Measurements from ENCODE around the gene EPRS1. TPM values are rescaled to one million over a fixed set of nuclear protein-coding genes. Genes with fewer than 3 reads are reported as not detected.

EPRS1 gene
- total and polyA plus RNA-seq, 2 of the 13 experiments (the other 11 are each of a cell fraction or from before 2014, with no cell fraction given) = 86.1 to 124 TPM

DNA sequence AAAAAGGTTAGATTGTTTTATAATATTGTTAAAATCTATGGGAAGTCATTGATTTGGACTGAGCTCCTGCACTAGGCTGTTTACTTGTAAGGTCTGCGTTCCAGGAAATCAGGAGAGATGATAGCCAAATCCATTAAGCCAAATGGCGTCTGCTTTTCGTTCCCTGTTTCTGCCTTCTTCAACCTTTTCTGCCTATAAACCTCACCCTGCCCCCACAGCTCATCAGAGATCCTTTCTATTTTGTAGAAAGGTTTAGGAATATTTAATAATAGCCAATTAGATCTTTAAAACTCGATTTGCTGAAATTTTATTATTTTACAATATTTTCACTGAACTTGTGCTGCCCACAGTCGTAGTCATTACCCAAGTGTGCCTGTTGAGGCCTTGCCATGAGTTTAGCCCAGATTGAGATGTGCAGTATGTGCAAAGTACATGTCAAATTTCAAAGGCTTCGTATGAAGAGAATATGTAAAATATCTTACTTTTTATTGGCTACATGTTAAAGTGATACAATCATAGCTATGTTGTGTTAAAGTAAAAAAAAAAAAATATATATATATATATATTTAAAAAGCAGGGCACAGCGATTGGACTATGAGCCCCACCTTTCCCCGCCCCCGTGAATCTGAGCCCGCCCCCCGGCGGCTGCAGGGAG lies 47.2 kb upstream of the EPRS1 start:
- H3K4me1 ChIP-seq (ENCODE audit: insufficient read depth, low read length) = peaks cover 31% of the 10 kb centered on the region
- H3K79me2 ChIP-seq (ENCODE audit: insufficient read depth, low read length) = peaks cover 23% of the 10 kb centered on the region
- intact Hi-C loops (cut with micrococcal nuclease; ENCODE audit: unreplicated experiment) = loop anchor here (1.0 to 2.0 kb wide), 2 partner anchors 47 to 209 kb away; partner anchors contain the start of gene EPRS1
- CTCF ChIA-PET (ENCODE audit: low intra/inter-chr PET ratio, low total read pairs) = no interaction called here
- H3K9ac ChIP-seq (ENCODE audit: insufficient read depth, low read depth, low read length) = peak overlapping the region; percentile 68
- no peaks in the 10 kb centered on the region for H3K9me3 ChIP-seq (ENCODE audit: low read length)
- H3K4me3 ChIP-seq (replicated peaks in 1 of 3; ENCODE audit: insufficient read depth in 1 of 3, low read depth in 2 of 3, low read length in 3 of 3) = peak overlapping the region; percentile 18 to 64 (median 61)
- peak; percentile 5; the same call in 2 of the 3 replicates for ATAC-seq
- H2AFZ ChIP-seq (ENCODE audit: low read length) = peak overlapping the region; percentile 98
- no peaks in the 10 kb centered on the region; a peak in 1 of 5 replicates for H3K27me3 ChIP-seq (ENCODE audit: control insufficient read depth in 1 of 2, insufficient read depth in 2 of 2, low read length in 2 of 2)
- peak overlapping the region; percentile 78 for H3K4me2 ChIP-seq (ENCODE audit: low read depth, low read length)
- BruUV-seq (replicated peaks) = no TSS peak
- DNase-seq (ENCODE audit: low spot score) = no peak
- POLR2A ChIA-PET = interaction anchor here (0.7 to 2.5 kb wide), 3 partner anchors 47 to 100 kb away, joined by 3 to 9 read pairs (median 3); partner anchors contain the start of gene EPRS1
- H3K36me3 ChIP-seq (replicated peaks in 1 of 2; ENCODE audit: control insufficient read depth in 1 of 2, insufficient read depth in 2 of 2, low read length in 2 of 2) = peaks cover 1 to 5% of the 10 kb centered on the region in 2 experiments; a peak in 1 of 5 replicates
- H4K20me1 ChIP-seq (ENCODE audit: insufficient read depth, low read length) = no peaks in the 10 kb centered on the region
- 2% methylated on average over 12 of the region's 12 CpGs for WGBS (ENCODE audit: low lambda C conversion rate)
- peak overlapping the region; percentile 88 for H3K27ac ChIP-seq (ENCODE audit: extremely low read length, insufficient read depth, low read length)
- in situ Hi-C loops (cut with HindIII; ENCODE audit: extremely low pct_ligation_motif_present, low pct_unique_long_range_greater_than_20kb) = no loop called here
- FAIRE-seq = no peak
- TF ChIP-seq NCOR1 (IDR thresholded peaks at IDR 0.05; ENCODE audit: borderline replicate concordance, low read length) (0 out of 2 replicates have a peak, but pooled peaks have one; percentile 28), ZNF713 (CRISPR knock-in tag; IDR thresholded peaks at IDR 0.05) (no peak), NFIC (IDR thresholded peaks at IDR 0.05; ENCODE audit: low read length) (0 out of 2 replicates have a peak, but pooled peaks have one; percentile 42), SIX4 (CRISPR knock-in tag; IDR thresholded peaks at IDR 0.05) (no peak), NFE2L1 (CRISPR knock-in tag; IDR thresholded peaks at IDR 0.05; ENCODE audit: borderline replicate concordance) (no peak), MAF1 (CRISPR knock-in tag; IDR thresholded peaks at IDR 0.05; ENCODE audit: borderline replicate concordance) (no peak), POLR2A (IDR thresholded peaks at IDR 0.05; ENCODE audit: insufficient read depth in 1 of 2, low read depth in 2 of 2, low read length in 2 of 2) (peak in 1 of 2 experiments; percentile 36; a peak in 1 of 4 replicates), POLR2AphosphoS5 (IDR thresholded peaks at IDR 0.05; ENCODE audit: low read depth, low read length) (0 out of 2 replicates have a peak, but pooled peaks have one; percentile 22), ARID2 (CRISPR knock-in tag; IDR thresholded peaks at IDR 0.05; ENCODE audit: borderline replicate concordance) (no peak), BCL6 (CRISPR knock-in tag; IDR thresholded peaks at IDR 0.05) (0 out of 2 replicates have a peak, but pooled peaks have one; percentile 34), SP5 (CRISPR knock-in tag; IDR thresholded peaks at IDR 0.05; ENCODE audit: borderline replicate concordance, low read depth) (peak; percentile 49; the same call in 1 of the 2 replicates), ZNF747 (CRISPR knock-in tag; IDR thresholded peaks at IDR 0.05; ENCODE audit: borderline replicate concordance) (0 out of 2 replicates have a peak, but pooled peaks have one; percentile 33)
- TF ChIP-seq, protein P1, sequence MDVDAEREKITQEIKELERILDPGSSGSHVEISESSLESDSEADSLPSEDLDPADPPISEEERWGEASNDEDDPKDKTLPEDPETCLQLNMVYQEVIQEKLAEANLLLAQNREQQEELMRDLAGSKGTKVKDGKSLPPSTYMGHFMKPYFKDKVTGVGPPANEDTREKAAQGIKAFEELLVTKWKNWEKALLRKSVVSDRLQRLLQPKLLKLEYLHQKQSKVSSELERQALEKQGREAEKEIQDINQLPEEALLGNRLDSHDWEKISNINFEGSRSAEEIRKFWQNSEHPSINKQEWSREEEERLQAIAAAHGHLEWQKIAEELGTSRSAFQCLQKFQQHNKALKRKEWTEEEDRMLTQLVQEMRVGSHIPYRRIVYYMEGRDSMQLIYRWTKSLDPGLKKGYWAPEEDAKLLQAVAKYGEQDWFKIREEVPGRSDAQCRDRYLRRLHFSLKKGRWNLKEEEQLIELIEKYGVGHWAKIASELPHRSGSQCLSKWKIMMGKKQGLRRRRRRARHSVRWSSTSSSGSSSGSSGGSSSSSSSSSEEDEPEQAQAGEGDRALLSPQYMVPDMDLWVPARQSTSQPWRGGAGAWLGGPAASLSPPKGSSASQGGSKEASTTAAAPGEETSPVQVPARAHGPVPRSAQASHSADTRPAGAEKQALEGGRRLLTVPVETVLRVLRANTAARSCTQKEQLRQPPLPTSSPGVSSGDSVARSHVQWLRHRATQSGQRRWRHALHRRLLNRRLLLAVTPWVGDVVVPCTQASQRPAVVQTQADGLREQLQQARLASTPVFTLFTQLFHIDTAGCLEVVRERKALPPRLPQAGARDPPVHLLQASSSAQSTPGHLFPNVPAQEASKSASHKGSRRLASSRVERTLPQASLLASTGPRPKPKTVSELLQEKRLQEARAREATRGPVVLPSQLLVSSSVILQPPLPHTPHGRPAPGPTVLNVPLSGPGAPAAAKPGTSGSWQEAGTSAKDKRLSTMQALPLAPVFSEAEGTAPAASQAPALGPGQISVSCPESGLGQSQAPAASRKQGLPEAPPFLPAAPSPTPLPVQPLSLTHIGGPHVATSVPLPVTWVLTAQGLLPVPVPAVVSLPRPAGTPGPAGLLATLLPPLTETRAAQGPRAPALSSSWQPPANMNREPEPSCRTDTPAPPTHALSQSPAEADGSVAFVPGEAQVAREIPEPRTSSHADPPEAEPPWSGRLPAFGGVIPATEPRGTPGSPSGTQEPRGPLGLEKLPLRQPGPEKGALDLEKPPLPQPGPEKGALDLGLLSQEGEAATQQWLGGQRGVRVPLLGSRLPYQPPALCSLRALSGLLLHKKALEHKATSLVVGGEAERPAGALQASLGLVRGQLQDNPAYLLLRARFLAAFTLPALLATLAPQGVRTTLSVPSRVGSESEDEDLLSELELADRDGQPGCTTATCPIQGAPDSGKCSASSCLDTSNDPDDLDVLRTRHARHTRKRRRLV (CRISPR knock-in tag; IDR thresholded peaks at IDR 0.05) = 0 out of 2 replicates have a peak, but pooled peaks have one; percentile 7
- TF ChIP-seq, protein P2, sequence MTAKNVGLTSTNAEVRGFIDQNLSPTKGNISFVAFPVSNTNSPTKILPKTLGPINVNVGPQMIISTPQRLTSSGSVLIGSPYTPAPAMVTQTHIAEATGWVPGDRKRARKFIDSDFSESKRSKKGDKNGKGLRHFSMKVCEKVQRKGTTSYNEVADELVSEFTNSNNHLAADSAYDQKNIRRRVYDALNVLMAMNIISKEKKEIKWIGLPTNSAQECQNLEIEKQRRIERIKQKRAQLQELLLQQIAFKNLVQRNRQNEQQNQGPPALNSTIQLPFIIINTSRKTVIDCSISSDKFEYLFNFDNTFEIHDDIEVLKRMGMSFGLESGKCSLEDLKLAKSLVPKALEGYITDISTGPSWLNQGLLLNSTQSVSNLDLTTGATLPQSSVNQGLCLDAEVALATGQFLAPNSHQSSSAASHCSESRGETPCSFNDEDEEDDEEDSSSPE (CRISPR knock-in tag; IDR thresholded peaks at IDR 0.05) = 0 out of 2 replicates have a peak, but pooled peaks have one; percentile 2
- TF ChIP-seq, protein P3, sequence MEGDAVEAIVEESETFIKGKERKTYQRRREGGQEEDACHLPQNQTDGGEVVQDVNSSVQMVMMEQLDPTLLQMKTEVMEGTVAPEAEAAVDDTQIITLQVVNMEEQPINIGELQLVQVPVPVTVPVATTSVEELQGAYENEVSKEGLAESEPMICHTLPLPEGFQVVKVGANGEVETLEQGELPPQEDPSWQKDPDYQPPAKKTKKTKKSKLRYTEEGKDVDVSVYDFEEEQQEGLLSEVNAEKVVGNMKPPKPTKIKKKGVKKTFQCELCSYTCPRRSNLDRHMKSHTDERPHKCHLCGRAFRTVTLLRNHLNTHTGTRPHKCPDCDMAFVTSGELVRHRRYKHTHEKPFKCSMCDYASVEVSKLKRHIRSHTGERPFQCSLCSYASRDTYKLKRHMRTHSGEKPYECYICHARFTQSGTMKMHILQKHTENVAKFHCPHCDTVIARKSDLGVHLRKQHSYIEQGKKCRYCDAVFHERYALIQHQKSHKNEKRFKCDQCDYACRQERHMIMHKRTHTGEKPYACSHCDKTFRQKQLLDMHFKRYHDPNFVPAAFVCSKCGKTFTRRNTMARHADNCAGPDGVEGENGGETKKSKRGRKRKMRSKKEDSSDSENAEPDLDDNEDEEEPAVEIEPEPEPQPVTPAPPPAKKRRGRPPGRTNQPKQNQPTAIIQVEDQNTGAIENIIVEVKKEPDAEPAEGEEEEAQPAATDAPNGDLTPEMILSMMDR (CRISPR knock-in tag; IDR thresholded peaks at IDR 0.05) = 0 out of 2 replicates have a peak, but pooled peaks have one; percentile 0
